Spinal cord (tissue), 10 donors: Measurements from ENCODE around the gene SYTL4. TPM values are rescaled to one million over a fixed set of nuclear protein-coding genes. Genes with fewer than 3 reads are reported as not detected.
"Not testable (repeated sequence)": the region's sequence is repeated elsewhere in the genome, so short reads cannot be mapped to it uniquely, and the experiment has no call there.

ENCODE experiments used
- DNase-seq, 6 donors: peaks; one replicate each; pipeline versions ENCODE4 v3.0.0 to v3.0.0-alpha.2; 2013 to 2015; ENCODE audit warnings: low spot score in 6 of 6, low read depth in 4 of 6
- H3K27ac ChIP-seq: one replicate; pipeline ENCODE4 v1.5.1; 2013; ENCODE audit warnings: low read depth, low read length, control low read depth
- H3K27me3 ChIP-seq: one replicate; pipeline ENCODE4 v1.6.1; 2013; ENCODE audit warnings: low read length; ENCODE audit not compliant: control insufficient read depth, insufficient read depth
- H3K36me3 ChIP-seq: one replicate; pipeline ENCODE4 v1.6.1; 2013; ENCODE audit warnings: low read length; ENCODE audit not compliant: control insufficient read depth, insufficient read depth
- H3K4me1 ChIP-seq: one replicate; pipeline ENCODE4 v1.6.1; 2013; ENCODE audit warnings: low read length; ENCODE audit not compliant: control insufficient read depth, insufficient read depth
- H3K4me3 ChIP-seq: one replicate; pipeline ENCODE4 v1.5.1; 2013; ENCODE audit warnings: low read depth, low read length, control low read depth
- H3K9me3 ChIP-seq: one replicate; pipeline ENCODE4 v1.6.1; 2013; ENCODE audit warnings: low read length; ENCODE audit not compliant: control insufficient read depth, insufficient read depth
- WGBS: methylation state at CpG from one replicate; pipeline ENCODE4 v1.1.5; 2013; ENCODE audit warnings: missing lambda C conversion rate; ENCODE audit not compliant: insufficient coverage; 5-methylcytosine and 5-hydroxymethylcytosine counted together
- long read RNA-seq, 4 donors: transcript quantifications; one replicate each; lab custom pipeline, GENCODE V29; 2026
- polyA plus RNA-seq, 2 donors: library from polyadenylated mRNA; unstranded; fragments of 120-200 nt; gene quantifications; one replicate each; pipeline ENCODE4 v1.2.1, GENCODE V29; 2013; ENCODE audit not compliant: insufficient read length in 2 of 2
- total RNA-seq, 2 donors: library from RNA; depleted of rRNA in 1 of 2; stranded (reverse); fragments of 120-200 nt in 1 of 2; fragments of >200 nt in 1 of 2; gene quantifications; one replicate each; pipeline versions ENCODE4 v1.2.3 to v1.2.4, GENCODE V29; 2013 to 2014
- donor health status: healthy.

SYTL4 gene
- total RNA-seq (10 to 100 TPM in 1 of 2 donors, 1 to 10 TPM in 1; 9.0 to 33.7 TPM), polyA plus RNA-seq (1 to 10 TPM; 6.7 to 9.1 TPM)
- long read RNA-seq, donor 1, partial matches to known transcripts: 0 of 1 reads
- long read RNA-seq, donor 1, other reads (novel, unspliced or antisense): 0 of 1 reads
- long read RNA-seq, donor 2: 0 reads
- long read RNA-seq, donor 3: 0 reads
- long read RNA-seq, donor 4: 0 reads

- Histone ChIP-seq H3K9me3 (no peaks in the 10 kb centered on the region), H3K4me1 (peaks cover 11% of the 10 kb centered on the region), H3K4me3 (peak within 1 kb of the TSS; percentile 56), H3K27ac (no peak within 1 kb of the TSS), H3K36me3 (no peaks in the 10 kb centered on the region), H3K27me3 (peaks cover 19% of the 10 kb centered on the region)
- 21% methylated on average over 60 of the region's 60 CpGs for WGBS
- peak in 1 of 6 donors; percentile 13 for DNase-seq
Observed at GRCh38 chrX:100731441-100732281, at the start of gene SYTL4. TSS of gene SYTL4 (minus strand) at chrX:100732121. CDS start at chrX:100702037, 30,084 bp downstream.

- H3K4me3 ChIP-seq, H3K4me1 ChIP-seq, DNase-seq, H3K36me3 ChIP-seq, H3K9me3 ChIP-seq, H3K27me3 ChIP-seq, H3K27ac ChIP-seq: not testable (repeated sequence)
- WGBS: no CpG with 5 or more reads among the region's 6 CpGs
Observed at GRCh38 chrX:100769439-100769838, 37.5 kb upstream of the SYTL4 start.

GRCh38 chrX:100768679-100769338, 36.9 kb upstream of the SYTL4 start:
- WGBS: 8% methylated on average over 4 of the region's 7 CpGs
- Histone ChIP-seq H3K27me3 (no peaks in the 10 kb centered on the region), H3K9me3 (peaks cover 3% of the 10 kb centered on the region), H3K4me1 (no peaks in the 10 kb centered on the region), H3K27ac (no peak overlapping the region), H3K4me3 (no peak overlapping the region), H3K36me3 (no peaks in the 10 kb centered on the region)
- peak in 3 of 6 donors; percentile 9 to 64 (median 61) for DNase-seq

GRCh38 chrX:100750883-100751282, 19.0 kb upstream of the SYTL4 start:
- Histone ChIP-seq H3K27me3 (peaks cover 3% of the 10 kb centered on the region), H3K36me3 (no peaks in the 10 kb centered on the region), H3K4me3 (no peak overlapping the region), H3K4me1 (no peaks in the 10 kb centered on the region), H3K9me3 (no peaks in the 10 kb centered on the region), H3K27ac (no peak overlapping the region)
- no CpG with 5 or more reads among the region's 1 CpG for WGBS
- no peak for DNase-seq

GRCh38 chrX:100748108-100748507, 16.2 kb upstream of the SYTL4 start:
- 40% methylated on average over 1 of the region's 2 CpGs for WGBS
- peaks cover 3% of the 10 kb centered on the region for H3K27me3 ChIP-seq

GRCh38 chrX:100747703-100748102, 15.8 kb upstream of the SYTL4 start:
- no peaks in the 10 kb centered on the region for H3K9me3 ChIP-seq
- H3K36me3 ChIP-seq: no peaks in the 10 kb centered on the region
- H3K27me3 ChIP-seq: peaks cover 3% of the 10 kb centered on the region
- no peaks in the 10 kb centered on the region for H3K4me1 ChIP-seq
- no peak for DNase-seq
- no peak overlapping the region for H3K27ac ChIP-seq
- H3K4me3 ChIP-seq: no peak overlapping the region
- WGBS: no CpG with 5 or more reads among the region's 2 CpGs

More at GRCh38 chrX:100748108-100748507, 16.2 kb upstream of the SYTL4 start:
- H3K36me3 ChIP-seq: no peaks in the 10 kb centered on the region
- H3K27ac ChIP-seq: no peak overlapping the region
- H3K9me3 ChIP-seq: no peaks in the 10 kb centered on the region
- H3K4me1 ChIP-seq: no peaks in the 10 kb centered on the region
- DNase-seq: no peak
- no peak overlapping the region for H3K4me3 ChIP-seq

- Histone ChIP-seq H3K4me1 (no peaks in the 10 kb centered on the region), H3K9me3 (no peaks in the 10 kb centered on the region), H3K36me3 (no peaks in the 10 kb centered on the region), H3K27ac (no peak overlapping the region), H3K4me3 (no peak overlapping the region), H3K27me3 (peaks cover 3% of the 10 kb centered on the region)
- 40% methylated on average over 1 of the region's 3 CpGs for WGBS
- DNase-seq: no peak
Observed at GRCh38 chrX:100747090-100747489, 15.2 kb upstream of the SYTL4 start.

GRCh38 chrX:100745806-100746537, 14.1 kb upstream of the SYTL4 start:
- H3K36me3 ChIP-seq: no peaks in the 10 kb centered on the region
- WGBS: 0% methylated on average over 1 of the region's 7 CpGs
- no peak overlapping the region for H3K4me3 ChIP-seq
- H3K27ac ChIP-seq: peak overlapping the region; percentile 36
- H3K9me3 ChIP-seq: no peaks in the 10 kb centered on the region
- peak in 2 of 6 donors; percentile 35 to 69 for DNase-seq
- H3K27me3 ChIP-seq: peaks cover 3% of the 10 kb centered on the region
- no peaks in the 10 kb centered on the region for H3K4me1 ChIP-seq

GRCh38 chrX:100745205-100745604, 13.3 kb upstream of the SYTL4 start:
- 60% methylated on average over 1 of the region's 1 CpG for WGBS
- Histone ChIP-seq H3K4me1 (no peaks in the 10 kb centered on the region), H3K27me3 (peaks cover 3% of the 10 kb centered on the region), H3K9me3 (no peaks in the 10 kb centered on the region), H3K4me3 (no peak overlapping the region), H3K27ac (no peak overlapping the region), H3K36me3 (no peaks in the 10 kb centered on the region)
- DNase-seq: no peak
